ENCODE data around the gene RALGAPA2. TPM values are rescaled to one million over a fixed set of nuclear protein-coding genes. Genes with fewer than 3 reads are reported as not detected.

Gene RALGAPA2
- total and polyA plus RNA-seq, 2 of the 13 experiments (the other 11 are each of a cell fraction or from before 2014, with no cell fraction given), result 13.8 to 17.7 TPM

GRCh38 chr20:20699144-20699543 is 13.3 kb downstream of the RALGAPA2 start (continued):
- TF ChIP-seq, protein P1, sequence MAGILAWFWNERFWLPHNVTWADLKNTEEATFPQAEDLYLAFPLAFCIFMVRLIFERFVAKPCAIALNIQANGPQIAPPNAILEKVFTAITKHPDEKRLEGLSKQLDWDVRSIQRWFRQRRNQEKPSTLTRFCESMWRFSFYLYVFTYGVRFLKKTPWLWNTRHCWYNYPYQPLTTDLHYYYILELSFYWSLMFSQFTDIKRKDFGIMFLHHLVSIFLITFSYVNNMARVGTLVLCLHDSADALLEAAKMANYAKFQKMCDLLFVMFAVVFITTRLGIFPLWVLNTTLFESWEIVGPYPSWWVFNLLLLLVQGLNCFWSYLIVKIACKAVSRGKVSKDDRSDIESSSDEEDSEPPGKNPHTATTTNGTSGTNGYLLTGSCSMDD (CRISPR knock-in tag; IDR thresholded peaks at IDR 0.05), result no peak
- TF ChIP-seq RNF219 (CRISPR knock-in tag; IDR thresholded peaks at IDR 0.05) (no peak), FOXK1 (CRISPR knock-in tag; IDR thresholded peaks at IDR 0.05; ENCODE audit: borderline replicate concordance, low read depth) (peak; percentile 80), ZBTB40 (IDR thresholded peaks at IDR 0.05) (no peak), ZBTB40 (CRISPR knock-in tag; IDR thresholded peaks at IDR 0.05) (no peak), ZSCAN22 (CRISPR knock-in tag; IDR thresholded peaks at IDR 0.05) (no peak), SOX5 (CRISPR knock-in tag; IDR thresholded peaks at IDR 0.05; ENCODE audit: borderline replicate concordance) (peak; percentile 98), BORCS8-MEF2B (CRISPR knock-in tag; IDR thresholded peaks at IDR 0.05) (no peak), RARA (CRISPR knock-in tag; IDR thresholded peaks at IDR 0.05) (peak; percentile 88), ZNF138 (CRISPR knock-in tag; IDR thresholded peaks at IDR 0.05; ENCODE audit: low read depth) (no peak), NR2F1 (CRISPR knock-in tag; IDR thresholded peaks at IDR 0.05) (peak in 1 of 2 experiments; percentile 45; a peak in 1 of 4 replicates), STAG1 (CRISPR knock-in tag; IDR thresholded peaks at IDR 0.05) (no peak), TARDBP (CRISPR knock-in tag; IDR thresholded peaks at IDR 0.05) (0 out of 2 replicates have a peak, but pooled peaks have one; percentile 43)
- TF ChIP-seq, protein P2, sequence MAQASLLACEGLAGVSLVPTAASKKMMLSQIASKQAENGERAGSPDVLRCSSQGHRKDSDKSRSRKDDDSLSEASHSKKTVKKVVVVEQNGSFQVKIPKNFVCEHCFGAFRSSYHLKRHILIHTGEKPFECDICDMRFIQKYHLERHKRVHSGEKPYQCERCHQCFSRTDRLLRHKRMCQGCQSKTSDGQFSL (CRISPR knock-in tag; IDR thresholded peaks at IDR 0.05), result no peak
- TF ChIP-seq, protein P3, sequence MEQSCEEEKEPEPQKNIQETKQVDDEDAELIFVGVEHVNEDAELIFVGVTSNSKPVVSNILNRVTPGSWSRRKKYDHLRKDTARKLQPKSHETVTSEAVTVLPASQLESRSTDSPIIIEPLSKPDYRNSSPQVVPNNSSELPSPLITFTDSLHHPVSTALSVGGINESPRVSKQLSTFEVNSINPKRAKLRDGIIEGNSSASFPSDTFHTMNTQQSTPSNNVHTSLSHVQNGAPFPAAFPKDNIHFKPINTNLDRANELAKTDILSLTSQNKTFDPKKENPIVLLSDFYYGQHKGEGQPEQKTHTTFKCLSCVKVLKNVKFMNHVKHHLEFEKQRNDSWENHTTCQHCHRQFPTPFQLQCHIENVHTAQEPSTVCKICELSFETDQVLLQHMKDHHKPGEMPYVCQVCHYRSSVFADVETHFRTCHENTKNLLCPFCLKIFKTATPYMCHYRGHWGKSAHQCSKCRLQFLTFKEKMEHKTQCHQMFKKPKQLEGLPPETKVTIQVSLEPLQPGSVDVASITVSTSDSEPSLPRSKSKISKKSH (CRISPR knock-in tag; IDR thresholded peaks at IDR 0.05; ENCODE audit: borderline replicate concordance), result no peak

Data from HepG2 (cell line).